HG03108 (cell line): Measurements from ENCODE around the gene TRDN.
A peak's percentile ranks its signal among the peaks of the same experiment; 100 is the strongest.

Experiments used
- ATAC-seq: cut with Tn5 transposase; IDR thresholded peaks from one replicate; pipeline ENCODE4 v1.9.1; 2021; ENCODE audit warnings: moderate library complexity; ENCODE audit not compliant: unreplicated experiment

Gene TRDN, protein sequence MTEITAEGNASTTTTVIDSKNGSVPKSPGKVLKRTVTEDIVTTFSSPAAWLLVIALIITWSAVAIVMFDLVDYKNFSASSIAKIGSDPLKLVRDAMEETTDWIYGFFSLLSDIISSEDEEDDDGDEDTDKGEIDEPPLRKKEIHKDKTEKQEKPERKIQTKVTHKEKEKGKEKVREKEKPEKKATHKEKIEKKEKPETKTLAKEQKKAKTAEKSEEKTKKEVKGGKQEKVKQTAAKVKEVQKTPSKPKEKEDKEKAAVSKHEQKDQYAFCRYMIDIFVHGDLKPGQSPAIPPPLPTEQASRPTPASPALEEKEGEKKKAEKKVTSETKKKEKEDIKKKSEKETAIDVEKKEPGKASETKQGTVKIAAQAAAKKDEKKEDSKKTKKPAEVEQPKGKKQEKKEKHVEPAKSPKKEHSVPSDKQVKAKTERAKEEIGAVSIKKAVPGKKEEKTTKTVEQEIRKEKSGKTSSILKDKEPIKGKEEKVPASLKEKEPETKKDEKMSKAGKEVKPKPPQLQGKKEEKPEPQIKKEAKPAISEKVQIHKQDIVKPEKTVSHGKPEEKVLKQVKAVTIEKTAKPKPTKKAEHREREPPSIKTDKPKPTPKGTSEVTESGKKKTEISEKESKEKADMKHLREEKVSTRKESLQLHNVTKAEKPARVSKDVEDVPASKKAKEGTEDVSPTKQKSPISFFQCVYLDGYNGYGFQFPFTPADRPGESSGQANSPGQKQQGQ

DNA sequence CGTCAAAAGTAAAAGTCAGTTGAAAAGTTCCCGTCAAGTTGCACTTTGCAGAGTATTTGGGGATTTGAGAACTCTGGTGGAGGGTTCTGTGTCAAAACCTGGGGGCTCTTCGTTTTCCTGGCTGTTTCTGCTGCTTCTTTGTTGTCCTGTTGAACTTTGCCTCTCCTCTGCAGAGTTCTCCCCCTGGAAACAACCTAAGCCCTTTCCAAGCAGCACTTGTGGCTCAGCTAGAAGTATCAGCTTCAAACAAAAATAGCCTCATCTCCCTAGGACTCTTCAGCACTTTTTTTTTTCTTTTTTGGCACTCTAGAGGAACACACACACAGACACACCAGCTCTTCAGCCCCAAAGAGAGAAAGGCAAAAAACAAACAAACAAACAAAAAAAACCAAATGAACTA is at the start of gene TRDN:
Gene TRDN (minus strand): TSS at position 169 of the 400 bp plus-strand sequence. CDS start 175 bp downstream, outside the sequence.
- ATAC-seq = no peak

DNA sequence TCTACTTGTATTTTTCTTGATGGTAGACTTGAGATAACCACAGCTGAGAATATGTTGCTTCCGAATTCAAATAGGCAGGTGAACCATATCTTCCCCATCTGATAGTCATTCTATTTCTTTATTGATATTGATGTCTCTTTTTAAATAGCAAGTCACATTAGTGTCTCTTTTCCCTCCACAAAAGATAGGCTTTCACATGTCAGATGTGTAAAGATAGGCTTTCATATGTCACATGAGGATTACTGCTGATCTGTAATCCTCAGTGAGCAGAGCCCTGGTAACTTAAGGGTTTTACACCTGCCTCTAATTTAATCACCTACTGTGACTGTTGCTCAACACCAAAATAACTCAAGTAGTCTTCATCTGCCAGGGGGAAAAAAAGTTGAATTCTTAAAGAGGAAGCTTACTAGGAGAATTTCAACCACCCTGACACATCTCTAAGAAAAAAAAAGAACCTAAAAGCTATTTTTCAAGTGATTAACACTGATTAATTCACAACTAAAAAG is 45.3 kb upstream of the TRDN start:
- no peak for ATAC-seq

DNA sequence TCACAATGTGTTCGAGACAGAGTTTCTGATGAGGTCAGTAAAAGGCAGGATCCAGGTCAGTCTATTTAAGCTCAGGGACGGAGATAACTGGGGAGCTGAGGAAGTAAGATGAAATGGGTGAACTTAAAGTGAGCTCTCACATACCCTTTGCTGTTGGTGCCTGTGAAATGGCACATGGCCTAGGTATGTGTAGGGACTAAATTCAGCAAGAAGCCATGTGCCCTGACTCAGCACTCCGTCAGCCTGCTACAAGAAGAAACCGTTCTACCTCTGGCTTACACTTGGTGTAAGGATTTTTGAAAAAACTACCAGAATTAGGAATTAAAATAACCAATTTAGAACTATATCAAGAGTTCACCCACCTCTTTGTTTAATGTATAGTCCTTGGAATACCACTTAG is 41.1 kb upstream of the TRDN start:
- no peak for ATAC-seq

DNA sequence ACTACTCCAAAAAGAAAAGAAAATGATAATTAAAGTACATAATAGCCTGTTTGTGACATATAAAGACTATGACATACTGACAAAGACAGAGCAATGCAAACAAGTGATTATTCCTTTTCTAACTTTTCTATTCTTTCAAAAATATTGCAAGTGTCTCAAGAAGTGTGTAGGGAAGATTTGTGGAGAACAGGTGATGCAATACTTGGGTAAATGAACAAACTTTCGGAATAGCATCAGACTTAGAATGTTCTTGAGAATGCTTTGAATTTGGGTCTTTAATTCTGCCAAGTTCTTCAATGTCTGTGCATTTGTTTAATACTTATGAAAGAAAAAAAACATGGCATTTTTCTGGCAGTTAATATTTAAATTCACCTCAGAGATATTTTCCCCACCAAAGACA is 40.0 kb upstream of the TRDN start:
- no peak for ATAC-seq

DNA sequence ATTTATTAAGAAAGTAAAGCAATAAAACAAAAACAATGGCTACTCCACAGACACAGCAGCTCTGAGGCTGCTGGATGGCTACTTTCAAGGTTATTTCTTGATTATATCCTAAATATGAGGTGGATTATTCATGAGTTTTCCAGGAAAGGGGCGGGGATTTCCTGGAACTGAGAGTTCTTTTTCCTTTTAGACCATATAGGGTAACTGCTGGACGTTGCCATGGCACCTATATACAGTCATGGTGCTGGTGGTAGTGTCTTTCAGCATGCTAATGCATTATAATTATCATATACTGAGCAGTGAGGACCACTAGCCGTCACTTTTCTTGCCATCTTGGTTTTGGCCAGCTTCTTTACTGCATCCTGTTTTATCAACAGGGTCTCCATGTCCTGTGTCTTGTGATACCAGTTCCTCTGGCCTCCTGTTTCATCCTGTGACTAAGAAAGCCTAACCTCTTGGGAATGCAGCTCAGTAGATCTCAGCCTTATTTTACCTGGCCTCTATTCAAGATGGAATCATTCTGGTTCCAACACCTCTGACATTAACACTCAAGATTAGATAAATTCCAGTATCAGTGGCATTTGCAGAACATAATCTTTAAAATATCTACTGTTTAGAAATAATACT is 32.3 kb upstream of the TRDN start:
- no peak for ATAC-seq

DNA sequence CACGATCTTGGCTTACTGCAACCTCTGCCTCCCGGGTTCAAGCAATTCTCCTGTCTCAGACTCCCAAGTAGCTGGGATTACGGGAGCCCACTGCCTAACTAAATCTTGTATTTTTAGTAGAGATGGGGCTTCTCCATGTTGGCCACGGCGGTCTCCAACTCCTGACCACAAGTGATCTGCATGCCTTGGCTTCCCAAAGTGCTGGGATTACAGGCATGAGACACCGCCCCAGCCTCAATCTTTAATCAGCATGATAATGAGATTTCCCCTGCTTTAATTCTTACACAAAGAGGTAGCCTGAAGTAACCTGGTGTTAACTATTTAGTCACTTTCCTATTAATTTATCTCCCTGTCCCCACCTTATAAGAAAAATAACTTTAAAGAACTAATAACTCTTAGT is 31.3 kb upstream of the TRDN start:
- no peak for ATAC-seq

DNA sequence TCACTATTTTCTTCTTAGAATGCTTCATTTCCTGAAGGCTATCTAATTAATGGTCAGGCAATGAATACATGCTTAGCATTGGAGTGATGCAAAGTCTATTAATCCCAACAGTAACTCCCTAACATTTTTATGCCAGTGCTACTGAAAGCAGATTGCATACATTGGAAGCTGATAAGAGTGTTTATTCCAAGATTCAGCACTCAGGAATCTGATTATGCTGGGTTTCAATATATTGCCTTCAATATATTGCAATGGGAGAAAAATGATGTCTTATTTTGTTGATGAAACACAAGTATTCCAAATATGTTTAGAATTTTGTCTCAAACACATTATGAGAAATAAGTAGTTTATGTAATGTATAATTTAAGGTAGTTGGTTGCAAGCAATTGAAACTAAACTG is 26.7 kb upstream of the TRDN start:
- no peak for ATAC-seq

DNA sequence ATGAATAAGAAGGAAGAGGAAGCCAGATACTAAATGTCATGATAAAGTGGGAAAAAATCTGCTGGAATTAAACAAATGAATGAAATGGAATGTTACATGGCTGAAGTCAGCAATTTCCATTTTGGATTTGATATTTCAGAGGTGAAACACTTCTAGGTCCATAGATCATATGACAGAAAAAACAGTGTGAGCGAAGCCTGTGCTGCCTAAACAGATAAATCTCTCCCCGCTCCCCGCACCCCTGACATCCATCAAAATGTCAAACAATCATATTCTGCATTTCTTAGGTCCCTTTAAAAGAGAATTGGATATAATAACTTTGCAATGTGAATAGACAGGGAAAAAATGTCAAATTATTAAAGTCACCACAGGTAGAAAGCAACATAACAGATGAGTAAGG is 26.0 kb upstream of the TRDN start:
- ATAC-seq = no peak

DNA sequence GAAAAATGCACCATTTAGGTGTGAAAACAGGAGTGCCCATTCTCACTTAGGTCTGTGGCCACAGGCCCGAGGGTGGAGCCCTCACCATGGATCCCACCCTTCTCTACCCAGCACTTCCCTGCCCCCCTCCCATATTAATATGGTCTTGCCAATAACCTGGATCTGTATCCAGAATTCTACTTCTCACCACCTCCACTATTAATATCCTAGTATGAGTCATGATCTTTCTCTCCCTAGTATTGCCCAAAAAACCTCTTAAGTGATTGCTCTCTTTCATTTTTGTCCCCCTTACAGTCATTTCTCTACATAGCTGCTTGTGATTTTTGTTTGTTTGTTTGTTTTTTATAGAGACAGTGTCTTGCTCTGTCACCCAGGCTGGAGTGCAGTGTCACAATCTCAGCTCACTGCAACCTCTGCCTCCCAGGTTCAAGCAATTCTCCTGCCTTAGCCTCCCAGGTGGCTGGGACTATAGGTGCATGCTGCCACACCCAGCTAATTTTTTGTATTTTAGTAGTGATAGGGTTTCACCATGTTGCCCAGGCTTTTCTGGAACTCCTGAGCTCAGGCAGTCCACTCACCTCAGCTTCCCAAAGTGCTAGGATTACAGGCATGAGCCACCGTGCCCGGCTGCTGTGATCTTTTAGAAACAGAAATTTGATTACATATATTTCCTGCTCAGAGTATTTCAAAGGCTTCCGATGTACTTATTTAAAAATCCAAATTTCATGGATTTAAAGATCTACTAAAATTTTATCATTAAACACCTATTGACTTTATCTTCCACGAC is 24.5 kb upstream of the TRDN start:
- ATAC-seq = no peak

DNA sequence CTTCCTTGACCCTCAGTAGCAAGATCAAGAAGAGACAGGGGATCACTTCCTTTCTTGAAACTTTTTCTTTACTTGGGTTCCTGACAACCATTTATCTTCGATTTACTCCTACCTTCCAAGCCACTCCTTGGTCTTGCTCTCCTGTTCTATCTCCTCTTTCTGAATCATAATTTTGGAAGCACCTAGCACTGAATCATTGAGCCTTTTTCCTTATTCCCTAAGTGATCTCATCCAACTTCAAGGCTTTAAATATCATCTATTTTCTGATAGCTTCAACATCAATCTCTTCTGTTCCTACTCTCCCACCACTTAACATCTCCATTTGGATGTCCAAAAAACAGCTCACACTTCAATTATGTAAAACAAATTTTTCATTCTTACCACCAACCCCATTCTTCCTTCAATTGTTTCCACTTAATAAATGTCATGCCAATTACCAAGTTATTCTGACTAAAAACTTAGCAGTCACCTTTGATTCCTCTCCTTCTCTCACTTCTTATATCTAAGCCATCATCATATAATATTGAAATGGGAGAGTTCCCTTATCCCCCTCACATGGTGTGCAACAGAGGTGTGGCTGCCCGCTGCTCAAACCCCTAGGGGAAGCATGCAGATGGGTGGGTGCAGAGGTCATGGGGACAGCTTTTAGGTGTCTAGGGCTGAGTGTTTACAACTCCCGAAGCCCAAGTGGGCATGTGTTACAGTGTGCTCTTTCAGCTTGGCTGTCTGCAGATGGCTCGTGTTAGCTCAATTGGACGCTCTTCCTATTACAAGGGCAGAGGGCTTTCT is 23.4 kb upstream of the TRDN start:
- no peak for ATAC-seq

DNA sequence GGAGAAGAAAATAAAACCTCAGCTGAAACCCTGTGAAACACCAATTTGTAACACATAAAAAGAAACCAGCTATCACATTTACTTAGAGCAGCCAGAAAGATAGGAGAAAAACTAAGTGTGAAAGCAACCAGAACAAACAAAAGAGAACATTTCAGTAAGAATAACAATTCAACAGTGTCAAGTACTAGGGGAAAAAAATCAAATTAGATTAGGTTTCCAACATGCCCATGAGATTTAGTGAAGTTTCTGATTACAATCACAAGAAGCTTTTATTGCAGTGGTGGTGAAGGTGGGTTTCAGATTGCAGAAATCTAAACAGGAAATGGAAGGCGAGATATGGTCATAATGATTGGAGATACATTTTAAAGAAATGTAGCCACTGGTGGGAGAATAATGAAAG is 22.1 kb upstream of the TRDN start:
- no peak for ATAC-seq

DNA sequence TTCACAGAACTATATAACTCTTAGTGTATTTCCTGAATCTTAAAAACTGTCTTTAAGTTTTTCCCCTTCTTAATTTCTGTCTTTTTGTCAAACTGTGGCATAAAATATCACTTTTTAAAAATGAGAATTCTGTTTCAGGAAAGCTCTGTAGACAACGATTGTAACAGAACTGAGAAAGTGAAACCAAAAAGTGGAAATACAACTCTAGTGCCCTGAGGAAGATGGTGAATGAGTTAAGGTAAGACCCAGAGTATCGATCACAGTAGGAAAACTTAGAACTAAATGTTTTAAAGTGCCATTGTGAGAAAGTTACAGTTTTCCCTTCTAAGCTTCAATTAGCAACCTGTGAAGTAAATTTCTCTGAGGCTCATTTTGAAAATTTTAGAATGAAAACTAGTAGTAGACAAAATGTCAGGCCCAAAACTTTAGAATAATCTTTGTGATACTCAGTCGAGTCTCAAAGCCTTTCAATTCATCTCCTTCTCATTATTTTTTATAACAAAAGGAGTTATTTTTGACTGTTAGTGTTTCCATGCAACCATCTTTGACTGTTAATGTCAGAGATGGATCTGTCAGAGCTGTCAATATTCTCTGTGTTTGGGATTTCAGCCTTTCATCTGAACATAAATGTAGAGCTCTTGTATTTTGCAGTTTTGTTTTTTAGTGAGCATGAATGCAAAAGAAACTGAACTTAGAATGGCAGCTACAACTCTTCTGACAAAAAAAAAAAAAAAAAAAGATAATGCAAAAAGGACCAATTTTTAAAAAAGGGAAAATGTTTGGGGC is 19.0 kb upstream of the TRDN start:
- peak; percentile 78 for ATAC-seq

DNA sequence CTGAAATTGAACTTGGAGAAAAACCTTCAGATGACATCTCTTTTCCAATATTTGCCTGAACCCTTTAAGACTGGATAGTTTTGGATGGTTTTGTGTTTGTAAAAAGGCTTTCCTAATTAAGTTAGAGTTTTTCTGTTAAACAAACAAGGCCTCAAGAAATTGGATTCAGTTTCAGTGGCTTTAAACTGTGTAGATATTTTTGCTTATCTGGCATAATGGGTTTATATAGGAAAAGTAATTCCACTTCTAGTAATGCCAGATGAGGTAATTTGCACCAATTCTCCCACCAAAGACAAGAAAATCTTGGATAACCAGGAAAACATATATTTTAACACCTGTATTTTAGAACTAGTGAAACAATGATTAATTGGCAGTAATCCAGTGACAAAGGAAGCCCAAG is 12.0 kb upstream of the TRDN start:
- ATAC-seq = no peak

DNA sequence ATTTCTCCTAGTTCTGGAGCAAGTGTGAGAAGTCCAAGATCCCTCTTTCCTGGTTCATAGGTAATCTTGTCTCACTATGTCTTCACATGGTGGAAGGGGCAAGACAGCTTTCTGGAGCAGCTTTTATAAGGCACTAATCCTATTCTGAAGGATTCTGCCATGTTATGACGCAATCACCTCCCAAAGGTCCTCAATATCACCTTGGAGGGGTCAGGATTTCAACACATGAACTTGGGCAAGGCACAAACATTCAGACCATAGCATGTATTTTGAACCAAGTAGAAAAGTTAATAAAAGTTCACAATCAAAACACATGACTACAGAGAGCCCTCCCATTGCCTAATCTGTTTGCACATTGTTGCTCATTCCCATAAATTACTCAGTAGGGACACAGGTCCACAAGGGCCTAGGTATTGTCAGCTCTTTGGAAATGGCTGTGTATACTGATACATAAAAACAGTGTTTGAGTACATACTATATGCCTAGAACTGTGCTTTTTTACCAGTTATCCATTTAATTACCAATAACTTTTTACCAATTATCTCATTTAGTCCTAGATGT is 11.3 kb upstream of the TRDN start:
- no peak for ATAC-seq

DNA sequence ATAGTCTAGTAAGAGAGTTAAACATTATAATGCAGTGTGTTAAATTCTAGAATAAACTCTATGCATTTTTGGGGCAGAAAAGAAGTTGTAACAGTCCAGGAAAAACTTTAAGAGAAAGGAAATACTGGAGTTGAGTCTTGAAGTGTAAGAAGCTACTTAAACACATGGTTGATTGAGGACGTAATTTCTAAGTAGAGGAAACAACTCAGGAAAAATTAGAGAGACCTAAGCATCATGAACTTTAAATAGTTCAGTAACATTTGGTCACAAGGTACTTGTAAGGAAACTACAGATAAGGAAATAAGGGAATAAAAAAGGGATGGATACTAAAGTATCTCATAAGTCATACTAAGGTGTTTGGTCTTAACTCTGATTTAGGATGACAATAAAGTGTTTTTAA is 4.7 kb upstream of the TRDN start:
- no peak for ATAC-seq

DNA sequence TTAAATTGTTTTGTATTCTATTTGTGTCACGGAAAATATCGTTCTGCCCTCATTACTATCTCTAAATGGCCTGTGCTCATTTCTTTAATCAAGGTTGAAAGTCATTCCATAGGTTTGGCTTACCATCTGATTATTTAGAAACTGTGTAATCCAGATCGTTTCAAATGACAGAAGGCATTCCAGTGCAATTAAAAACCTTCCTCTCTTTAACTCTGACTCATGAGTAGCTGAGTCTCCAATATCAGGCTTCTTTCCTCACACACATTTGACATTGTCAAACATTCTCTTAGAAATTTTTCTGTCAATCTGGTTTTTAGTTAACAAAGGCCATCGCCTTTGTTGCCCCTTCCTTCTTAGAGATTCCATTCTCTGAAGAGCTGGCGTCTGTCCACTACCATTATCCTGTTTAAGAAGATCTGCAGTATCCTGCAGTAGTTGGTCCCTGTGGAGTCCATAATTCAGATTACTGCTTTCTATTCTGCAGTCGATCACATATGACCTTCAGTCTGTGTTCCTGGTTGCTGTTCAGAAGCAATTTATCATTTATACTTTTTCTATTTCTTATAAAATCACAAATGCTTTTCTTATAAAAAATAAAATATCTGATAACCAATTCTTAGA is 3.9 kb upstream of the TRDN start:
- no peak for ATAC-seq

DNA sequence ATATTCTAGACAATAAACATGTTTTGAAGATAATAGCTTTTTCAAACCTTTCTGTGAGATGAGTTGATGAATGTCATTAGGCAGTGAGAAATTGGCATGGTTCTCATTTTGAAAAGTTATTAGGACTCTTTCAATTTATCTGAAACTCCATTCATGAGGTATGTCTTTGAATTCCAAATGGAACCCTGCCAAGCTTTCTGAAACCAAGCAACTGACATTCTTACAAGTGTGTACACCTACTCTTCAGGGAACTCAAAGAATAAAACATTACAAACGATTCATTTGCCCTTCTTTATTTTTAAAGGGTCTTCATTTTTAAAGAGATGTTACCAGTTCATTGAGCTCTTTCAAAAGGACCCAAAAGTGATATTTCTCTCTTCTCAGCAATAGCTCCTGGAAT is 2.1 kb upstream of the TRDN start:
- ATAC-seq = no peak

DNA sequence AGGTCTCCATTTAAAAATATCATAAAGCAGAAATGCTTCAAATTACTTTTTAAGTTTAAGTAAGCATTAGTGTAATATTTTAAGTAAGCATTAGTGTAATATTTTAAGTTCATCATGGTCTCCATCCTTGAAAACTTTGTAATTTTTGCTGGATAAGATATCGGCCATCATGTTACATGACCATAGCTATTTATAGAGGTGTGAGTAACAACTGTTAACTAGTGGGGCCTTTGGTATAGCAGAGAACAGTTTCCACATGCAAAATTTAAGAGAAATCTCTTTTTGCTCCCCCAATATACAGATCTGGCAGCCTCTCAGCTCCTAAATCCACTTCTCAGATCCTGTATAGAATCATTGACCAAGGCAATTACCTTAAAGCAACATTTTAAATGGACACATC is 468 bp downstream of the TRDN start:
- no peak for ATAC-seq

DNA sequence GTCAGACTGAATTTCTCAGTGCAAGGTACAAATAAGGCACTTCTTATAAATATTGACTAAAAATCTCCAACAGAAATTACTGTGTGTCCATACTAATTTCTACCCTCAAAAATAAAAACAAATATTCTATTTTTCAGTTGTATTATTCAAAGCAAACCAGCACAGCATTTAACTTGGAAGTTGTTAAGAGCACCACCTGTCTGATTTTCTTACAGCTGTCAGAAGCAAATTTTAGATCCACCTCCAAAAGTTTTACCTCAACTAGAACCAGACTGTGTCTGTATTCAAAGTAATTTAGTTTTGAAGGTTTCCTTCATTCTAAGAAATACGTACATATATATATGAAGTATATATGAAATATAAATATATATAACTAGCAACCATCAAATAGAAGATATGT is 1.2 kb downstream of the TRDN start:
- ATAC-seq = no peak
